OCI-M2 (cell line): ENCODE results near the gene F8A2.
"Not testable (repeated sequence)": the region's sequence is repeated elsewhere in the genome, so short reads cannot be mapped to it uniquely, and the experiment has no call there.

Experiments used
- DNase-seq: peaks from one replicate; lab custom pipeline; 2025; ENCODE audit not compliant: unreplicated experiment; lab: John Stamatoyannopoulos, UW

The F8A2 gene

DNA sequence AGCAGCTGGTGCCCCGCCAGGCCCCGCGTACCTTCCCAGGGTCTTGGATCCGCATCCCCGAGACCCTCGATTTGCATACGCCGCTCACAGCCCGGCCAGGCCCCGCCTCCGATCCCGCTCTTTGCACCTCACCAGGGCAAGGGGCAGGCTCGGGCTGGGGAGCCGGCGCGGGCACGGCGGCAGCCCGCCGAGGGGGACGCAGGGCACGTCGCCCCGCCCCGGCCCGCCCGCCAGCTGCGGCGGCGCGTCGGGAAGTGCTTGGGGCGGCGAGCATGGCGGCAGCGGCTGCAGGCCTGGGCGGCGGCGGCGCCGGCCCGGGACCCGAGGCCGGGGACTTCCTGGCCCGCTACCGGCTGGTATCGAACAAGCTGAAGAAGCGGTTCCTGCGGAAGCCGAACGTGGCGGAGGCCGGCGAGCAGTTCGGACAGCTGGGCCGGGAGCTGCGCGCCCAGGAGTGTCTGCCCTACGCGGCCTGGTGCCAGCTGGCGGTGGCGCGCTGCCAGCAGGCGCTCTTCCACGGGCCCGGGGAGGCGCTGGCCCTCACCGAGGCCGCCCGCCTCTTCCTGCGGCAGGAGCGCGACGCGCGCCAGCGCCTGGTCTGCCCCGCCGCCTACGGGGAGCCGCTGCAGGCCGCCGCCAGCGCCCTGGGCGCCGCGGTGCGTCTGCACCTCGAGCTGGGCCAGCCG lies at the start of gene F8A2:
F8A2 (plus strand) TSS at position 253 of the 686 bp plus-strand sequence; CDS start at position 273, 20 bp downstream.
- not testable (repeated sequence) for DNase-seq

DNA sequence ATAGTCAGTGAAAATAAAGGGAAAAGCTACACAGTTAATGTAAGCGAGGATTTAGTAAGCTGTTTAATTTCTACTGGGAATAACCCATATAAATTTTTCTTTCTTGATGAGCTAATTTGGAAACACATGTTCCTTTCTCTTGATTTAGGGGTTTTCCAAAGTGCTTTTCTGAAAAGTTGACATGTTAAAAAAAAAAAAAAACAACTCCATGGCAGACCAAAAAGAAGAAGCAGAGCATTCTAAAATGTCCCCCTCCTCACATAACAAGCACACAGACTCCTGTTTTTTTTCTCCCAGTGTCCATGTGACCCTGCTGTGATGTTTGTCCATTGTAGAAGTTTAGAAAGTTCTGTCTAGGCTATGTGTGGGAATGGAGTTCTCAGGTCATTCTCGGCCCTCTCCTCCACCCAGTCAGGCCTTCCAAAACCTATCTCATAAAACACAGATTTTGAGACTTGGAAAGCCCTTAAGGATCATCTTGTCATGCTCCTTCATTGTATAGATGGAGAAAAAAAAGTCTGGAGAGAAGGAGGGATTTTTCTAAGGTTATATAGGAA lies 48.3 kb upstream of the F8A2 start:
- DNase-seq: no peak

DNA sequence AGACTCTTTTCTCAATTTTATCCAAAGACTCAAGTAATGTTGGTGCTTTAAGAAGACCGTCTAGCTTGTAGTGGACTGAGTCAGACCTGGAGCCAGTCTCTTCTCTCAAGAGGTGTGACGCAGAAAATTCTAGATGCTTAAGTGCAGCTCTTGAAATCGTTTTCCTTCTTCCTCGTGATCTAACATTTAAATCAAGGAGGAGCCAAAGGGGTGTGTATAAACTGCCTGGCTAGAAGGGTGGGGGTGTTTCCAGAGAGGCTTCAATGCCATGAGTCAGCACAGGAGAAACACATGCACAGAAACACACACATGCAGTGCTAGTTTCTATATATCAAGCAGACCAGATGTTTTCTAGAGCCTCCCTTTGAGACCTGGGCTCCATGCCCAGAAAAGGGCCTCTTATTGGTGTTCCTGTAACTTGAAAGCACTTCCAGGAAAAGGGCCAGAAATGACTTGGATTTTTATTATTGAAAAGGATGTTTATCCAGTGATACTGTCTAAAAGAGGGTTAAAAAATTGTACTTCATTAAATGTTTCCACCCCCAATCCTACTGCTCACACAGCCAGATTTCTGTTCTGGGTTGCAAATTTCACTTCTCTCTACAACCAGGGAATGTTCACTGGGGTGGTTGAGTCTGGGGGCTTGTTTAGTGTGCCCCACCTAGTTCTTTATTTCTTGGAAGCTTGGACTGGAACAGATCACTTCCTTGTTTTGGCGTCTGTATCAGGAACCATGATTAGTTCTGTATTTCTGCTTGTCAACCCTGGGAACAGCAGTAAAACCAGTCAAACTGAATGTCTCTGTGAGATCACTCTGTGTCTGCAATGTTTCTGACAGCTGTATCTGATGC lies 47.2 kb upstream of the F8A2 start, which contains the start of gene CLIC2:
CLIC2 (minus strand) TSS at position 129 of the 851 bp plus-strand sequence. CDS start 187 bp downstream, outside the sequence.
- DNase-seq: no peak

DNA sequence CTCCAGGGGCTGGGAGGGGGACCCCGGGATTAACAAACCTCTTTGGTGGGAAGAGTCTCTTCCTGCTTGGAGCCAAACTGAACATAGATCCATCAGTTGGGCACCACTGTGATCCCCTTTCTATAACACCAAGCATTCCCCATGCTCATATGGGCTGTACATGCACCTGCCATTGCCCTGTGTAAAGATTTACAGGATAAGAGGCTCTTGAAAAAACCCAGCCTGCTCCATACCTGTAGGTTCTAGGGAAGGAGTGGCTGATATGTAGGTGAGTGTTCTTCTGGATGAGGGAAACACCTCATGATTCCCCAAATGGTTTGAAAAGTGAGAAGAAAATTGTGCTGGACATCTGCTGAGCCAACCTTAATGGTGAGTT lies 46.6 kb upstream of the F8A2 start:
- not testable (repeated sequence) for DNase-seq

DNA sequence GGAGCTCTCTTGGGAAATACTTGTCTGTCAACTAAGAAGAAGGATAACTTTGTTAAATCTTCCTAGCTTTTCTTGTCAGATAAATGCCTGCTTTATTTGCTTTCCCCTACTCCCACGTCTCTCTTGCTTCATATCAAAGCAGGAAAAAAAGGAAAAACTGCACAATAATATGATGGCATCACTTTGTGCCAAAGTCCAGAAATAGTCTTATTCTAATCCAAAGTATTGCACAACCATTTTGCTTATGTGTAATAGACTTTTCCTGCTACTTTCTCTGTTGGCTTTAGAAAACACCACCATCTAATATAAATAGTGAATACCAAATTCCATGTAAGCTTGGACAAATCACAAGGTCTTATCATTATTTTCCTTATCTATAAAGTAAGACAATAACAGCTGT lies 36.2 kb upstream of the F8A2 start:
- not testable (repeated sequence) for DNase-seq

DNA sequence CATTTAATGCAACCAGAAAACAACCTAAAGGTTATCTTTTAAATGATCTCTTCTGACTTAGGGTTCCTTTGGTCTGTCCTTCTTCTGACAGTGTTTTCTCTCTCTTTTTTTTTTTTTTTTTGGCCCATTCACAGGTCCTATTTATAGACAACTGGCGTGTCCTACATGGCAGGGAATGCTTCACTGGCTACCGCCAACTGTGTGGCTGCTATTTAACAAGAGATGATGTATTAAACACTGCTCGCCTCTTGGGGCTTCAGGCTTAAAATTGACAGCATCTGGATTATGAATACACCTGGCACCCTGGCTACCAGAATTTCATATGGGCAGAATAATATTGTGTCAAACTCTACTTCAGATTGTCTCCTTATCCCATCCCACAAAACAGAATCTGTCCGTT lies 32.4 kb upstream of the F8A2 start:
- DNase-seq: not testable (repeated sequence)

DNA sequence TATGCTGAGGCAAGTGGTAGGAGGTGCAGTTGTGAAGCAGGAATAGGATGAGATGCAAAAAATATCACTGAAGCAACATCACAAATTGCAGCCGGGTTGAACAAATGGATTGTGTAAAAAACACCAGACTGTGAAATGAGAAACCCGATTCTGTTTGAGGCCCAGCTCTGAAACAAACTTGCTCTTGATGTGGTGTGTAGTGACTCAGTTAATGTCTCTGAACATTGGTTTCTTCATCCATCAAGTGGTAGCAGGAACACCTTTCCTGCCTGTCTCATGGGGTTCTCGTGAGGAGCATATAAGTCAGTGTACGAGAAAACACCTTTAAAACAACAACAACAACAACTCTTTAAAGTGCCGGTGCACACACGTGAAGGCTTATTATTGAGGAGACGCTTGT lies 18.2 kb upstream of the F8A2 start:
- not testable (repeated sequence) for DNase-seq

DNA sequence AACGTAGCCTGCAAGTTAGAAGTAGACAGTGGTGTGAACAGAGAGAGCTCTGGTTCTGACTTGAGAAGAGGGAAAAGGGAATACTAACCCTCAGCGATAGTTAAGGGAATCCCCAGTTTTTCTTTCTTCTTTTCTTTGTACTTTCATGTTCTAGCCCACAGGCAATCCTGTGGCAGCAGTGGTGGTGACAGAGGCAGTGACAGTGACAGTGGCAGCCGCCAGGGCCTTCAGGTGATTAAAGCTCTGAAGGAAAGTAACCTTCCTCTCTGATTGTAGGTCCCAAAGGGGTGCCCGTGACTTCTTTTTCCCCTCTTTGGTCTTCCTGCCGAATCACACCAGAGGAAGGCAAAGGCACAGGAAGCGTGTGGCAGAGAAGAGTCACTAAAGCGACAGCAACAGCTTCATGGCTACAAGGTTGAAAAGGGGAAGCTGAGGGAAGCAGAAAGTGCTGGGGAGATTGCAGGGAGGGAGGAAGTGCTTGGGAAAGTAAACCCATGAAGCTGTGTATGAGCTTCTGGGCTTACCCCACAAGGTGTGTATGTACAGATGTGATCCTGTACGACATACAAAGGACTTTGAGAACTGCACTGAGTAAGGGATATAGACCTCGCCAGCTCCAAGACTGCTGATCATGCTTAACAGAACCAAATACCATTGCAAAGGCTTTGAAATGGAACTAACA lies 8.0 kb upstream of the F8A2 start:
- not testable (repeated sequence) for DNase-seq

DNA sequence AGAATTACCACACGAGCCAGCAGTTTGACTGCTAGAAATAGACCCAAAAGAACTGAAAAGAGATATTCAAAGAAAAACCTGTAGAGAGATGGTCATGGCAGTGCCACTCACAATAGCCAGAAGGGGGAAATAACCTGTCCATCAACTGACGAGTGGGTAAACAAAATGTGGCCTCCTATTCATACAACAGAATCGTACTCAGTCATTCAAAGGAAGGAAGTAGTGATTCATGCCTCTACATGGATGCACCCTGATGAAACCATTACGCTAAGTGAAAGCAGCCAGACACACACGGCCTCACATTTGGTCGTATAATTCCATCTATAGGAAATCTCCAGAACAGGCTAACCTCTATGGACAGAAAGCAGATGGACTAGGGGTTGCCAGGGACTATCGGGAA lies 2.1 kb upstream of the F8A2 start:
- DNase-seq: not testable (repeated sequence)

DNA sequence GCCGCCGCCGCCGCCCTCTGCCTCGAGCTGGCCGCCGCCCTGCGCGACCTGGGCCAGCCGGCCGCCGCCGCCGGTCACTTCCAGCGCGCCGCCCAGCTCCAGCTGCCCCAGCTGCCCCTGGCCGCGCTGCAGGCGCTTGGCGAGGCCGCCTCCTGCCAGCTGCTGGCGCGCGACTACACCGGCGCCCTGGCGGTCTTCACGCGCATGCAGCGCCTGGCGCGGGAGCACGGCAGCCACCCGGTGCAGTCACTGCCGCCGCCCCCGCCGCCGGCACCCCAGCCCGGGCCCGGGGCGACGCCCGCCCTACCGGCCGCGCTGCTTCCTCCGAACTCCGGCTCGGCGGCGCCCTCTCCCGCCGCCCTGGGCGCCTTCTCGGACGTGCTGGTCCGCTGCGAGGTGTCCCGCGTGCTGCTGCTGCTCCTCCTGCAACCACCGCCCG lies 653 bp downstream of the F8A2 start:
- DNase-seq: not testable (repeated sequence)

DNA sequence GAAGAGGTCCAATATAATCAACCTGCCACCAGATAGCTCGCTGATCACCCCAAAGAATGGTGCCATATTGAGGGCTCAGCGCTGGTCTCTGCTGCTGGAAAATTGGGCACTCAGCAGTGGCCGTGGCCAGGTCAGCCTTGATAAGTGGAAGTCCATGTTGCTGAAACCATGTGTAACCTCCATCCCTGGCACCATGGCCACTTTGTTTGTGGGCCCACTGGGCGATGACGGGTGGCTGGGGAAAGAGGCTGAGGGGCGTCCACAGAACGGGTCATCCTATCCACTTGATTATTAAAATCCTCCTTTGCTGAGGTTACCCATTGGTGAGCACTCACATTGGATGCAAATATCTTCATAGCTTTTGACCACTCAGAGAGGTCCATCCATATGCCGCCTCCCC lies 7.7 kb downstream of the F8A2 start:
- DNase-seq: no peak

DNA sequence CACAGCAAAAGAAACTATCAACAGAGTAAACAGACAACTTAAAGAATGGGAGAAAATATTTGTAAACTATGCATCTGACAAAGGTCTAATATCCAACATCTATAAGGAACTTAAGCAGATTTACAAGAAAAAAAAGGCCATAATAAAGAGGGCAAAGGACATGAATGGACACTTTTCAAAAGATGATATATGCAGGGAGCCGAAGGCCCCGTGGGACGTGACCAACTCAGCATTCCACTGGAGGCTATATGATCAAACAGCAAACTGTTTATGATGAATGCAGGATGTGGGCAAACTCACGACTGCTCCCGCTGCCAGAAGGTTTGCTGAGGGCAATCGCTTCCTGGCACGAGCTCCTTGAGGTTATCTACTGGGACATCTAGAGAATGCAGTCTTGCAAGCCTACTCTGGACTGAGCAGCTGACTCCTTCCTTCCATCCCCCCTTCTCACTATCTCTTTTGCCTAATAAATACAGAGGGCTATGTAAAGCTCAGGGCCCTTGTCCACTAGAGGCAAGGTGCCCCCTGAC lies 12.9 kb downstream of the F8A2 start:
- not testable (repeated sequence) for DNase-seq

DNA sequence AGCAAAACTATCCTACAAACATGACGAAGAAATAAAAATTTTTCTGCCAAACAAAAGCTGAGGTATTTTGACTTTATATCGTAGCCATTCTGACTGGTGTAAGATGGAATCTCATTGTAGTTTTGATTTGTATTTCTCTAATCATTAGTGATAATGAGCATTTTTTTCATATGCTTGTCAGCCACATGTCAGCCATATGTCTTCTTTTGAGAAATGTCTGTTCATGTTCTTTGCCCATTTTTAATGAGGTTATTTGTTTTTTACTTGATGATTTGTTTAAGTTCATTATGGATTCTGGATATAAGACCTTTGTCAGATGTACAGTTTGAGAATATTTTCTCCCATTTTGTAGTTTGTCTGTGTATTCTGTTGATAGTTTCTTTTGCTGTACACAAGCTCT lies 24.5 kb downstream of the F8A2 start:
- DNase-seq: no peak

DNA sequence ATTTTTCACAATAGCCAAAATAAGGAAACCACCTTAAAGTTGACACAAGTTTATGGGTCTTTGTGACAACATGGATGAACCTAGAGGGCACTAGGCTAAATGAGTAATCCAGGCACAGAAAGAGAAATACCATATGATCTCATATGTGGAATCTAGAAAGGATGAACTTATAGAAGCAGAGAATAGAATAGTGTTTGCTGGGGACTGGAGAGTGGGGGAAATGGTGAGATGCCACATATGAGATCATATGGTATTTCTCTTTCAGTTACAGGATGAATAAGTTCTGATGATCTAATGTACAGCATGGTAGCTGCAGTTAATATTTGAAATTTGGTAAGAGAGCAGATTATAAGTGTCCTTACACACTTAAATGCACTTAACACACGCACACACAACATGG lies 35.9 kb downstream of the F8A2 start:
- no peak for DNase-seq
